Activated T-cell treated with anti-CD3 and anti-CD28 coated beads, Interleukin-2, amount 50 U/mL, for 24 hours (primary cell): ENCODE data around the gene C5.
"Not testable (repeated sequence)": the region's sequence is repeated elsewhere in the genome, so short reads cannot be mapped to it uniquely, and the experiment has no call there.

Source experiments
- DNase-seq: peaks from one replicate; pipeline ENCODE4 v3.0.0-alpha.2; 2020
- H3K27ac Mint-ChIP-seq: 2 replicates; pipeline ENCODE4 v1.8.0; 2020; ENCODE audit warnings: mild to moderate bottlenecking, mixed read lengths
- H3K27me3 Mint-ChIP-seq: 2 replicates; pipeline ENCODE4 v1.8.0; 2020; ENCODE audit warnings: mixed read lengths
- H3K36me3 Mint-ChIP-seq: 2 replicates; pipeline ENCODE4 v1.8.0; 2020; ENCODE audit warnings: low read depth, mixed read lengths
- H3K4me1 Mint-ChIP-seq: 2 replicates; pipeline ENCODE4 v1.8.0; 2020; ENCODE audit warnings: low read depth, mixed read lengths
- H3K4me3 Mint-ChIP-seq: 2 replicates; pipeline ENCODE4 v1.8.0; 2020; ENCODE audit warnings: mild to moderate bottlenecking, moderate library complexity, mixed read lengths
- H3K9me3 Mint-ChIP-seq: 2 replicates; pipeline ENCODE4 v1.8.0; 2020; ENCODE audit warnings: mixed read lengths

The C5 gene

GRCh38 chr9:121050128-121050988 lies at the start of gene C5:
Gene C5 (minus strand): TSS chr9:121050275. CDS start chr9:121050246, 29 bp downstream.
- DNase-seq = no peak
- Mint-ChIP-seq H3K36me3 (no peaks in the 10 kb centered on the region), H3K4me1 (no peaks in the 10 kb centered on the region), H3K27ac (no peak within 1 kb of the TSS), H3K27me3 (no peaks in the 10 kb centered on the region), H3K9me3 (no peaks in the 10 kb centered on the region), H3K4me3 (no peak within 1 kb of the TSS)

- H3K4me1 Mint-ChIP-seq = no peaks in the 10 kb centered on the region
- H3K27ac Mint-ChIP-seq = no peak overlapping the region
- peaks cover 9% of the 10 kb centered on the region for H3K9me3 Mint-ChIP-seq
- H3K4me3 Mint-ChIP-seq = no peak overlapping the region
- DNase-seq = no peak
- peaks cover 93% of the 10 kb centered on the region for H3K36me3 Mint-ChIP-seq
- no peaks in the 10 kb centered on the region for H3K27me3 Mint-ChIP-seq
Measured at GRCh38 chr9:121098567-121099198, 48.6 kb upstream of the C5 start.

- no peak for DNase-seq
- H3K4me3 Mint-ChIP-seq = no peak overlapping the region
- H3K4me1 Mint-ChIP-seq = peaks cover under 1% of the 10 kb centered on the region
- no peak overlapping the region for H3K27ac Mint-ChIP-seq
- no peaks in the 10 kb centered on the region for H3K27me3 Mint-ChIP-seq
- no peaks in the 10 kb centered on the region for H3K9me3 Mint-ChIP-seq
- H3K36me3 Mint-ChIP-seq = peaks cover 87% of the 10 kb centered on the region
Measured at GRCh38 chr9:121095057-121095456, 45.0 kb upstream of the C5 start.

- not testable (repeated sequence) for DNase-seq, H3K27me3 Mint-ChIP-seq, H3K9me3 Mint-ChIP-seq, H3K27ac Mint-ChIP-seq, H3K4me3 Mint-ChIP-seq
- Mint-ChIP-seq H3K36me3 (peaks cover 85% of the 10 kb centered on the region), H3K4me1 (peaks cover 13% of the 10 kb centered on the region)
Measured at GRCh38 chr9:121090743-121091142, 40.7 kb upstream of the C5 start.

- Mint-ChIP-seq H3K27ac (peak overlapping the region; percentile 10), H3K4me1 (peaks cover 16% of the 10 kb centered on the region), H3K4me3 (no peak overlapping the region), H3K27me3 (no peaks in the 10 kb centered on the region), H3K36me3 (peaks cover 80% of the 10 kb centered on the region), H3K9me3 (no peaks in the 10 kb centered on the region)
- no peak for DNase-seq
Measured at GRCh38 chr9:121088576-121088975, 38.5 kb upstream of the C5 start.

- Mint-ChIP-seq H3K4me1 (peaks cover 16% of the 10 kb centered on the region), H3K36me3 (peaks cover 80% of the 10 kb centered on the region), H3K27ac (no peak overlapping the region), H3K27me3 (no peaks in the 10 kb centered on the region), H3K9me3 (no peaks in the 10 kb centered on the region), H3K4me3 (no peak overlapping the region)
- no peak for DNase-seq
Measured at GRCh38 chr9:121085661-121086060, 35.6 kb upstream of the C5 start.

GRCh38 chr9:121082075-121082474 lies 32.0 kb upstream of the C5 start:
- peaks cover 17% of the 10 kb centered on the region for H3K4me1 Mint-ChIP-seq
- no peak for DNase-seq
- no peak overlapping the region for H3K4me3 Mint-ChIP-seq
- peaks cover 74% of the 10 kb centered on the region for H3K36me3 Mint-ChIP-seq
- H3K9me3 Mint-ChIP-seq = no peaks in the 10 kb centered on the region
- no peak overlapping the region for H3K27ac Mint-ChIP-seq
- H3K27me3 Mint-ChIP-seq = no peaks in the 10 kb centered on the region

- Mint-ChIP-seq H3K4me1 (peaks cover 56% of the 10 kb centered on the region), H3K27me3 (no peaks in the 10 kb centered on the region), H3K4me3 (peak overlapping the region; percentile 97), H3K27ac (peak overlapping the region; percentile 97), H3K36me3 (peaks cover 41% of the 10 kb centered on the region), H3K9me3 (no peaks in the 10 kb centered on the region)
- DNase-seq = no peak
Measured at GRCh38 chr9:121075251-121076036, 25.4 kb upstream of the C5 start.

- Mint-ChIP-seq H3K4me3 (peak within 1 kb of the TSS; percentile 97), H3K9me3 (no peaks in the 10 kb centered on the region), H3K4me1 (peaks cover 54% of the 10 kb centered on the region), H3K27ac (peak within 1 kb of the TSS; percentile 97), H3K27me3 (no peaks in the 10 kb centered on the region), H3K36me3 (peaks cover 33% of the 10 kb centered on the region)
- peak; percentile 93 for DNase-seq
Measured at GRCh38 chr9:121074370-121075250, 24.5 kb upstream of the C5 start, which contains the start of gene CNTRL. Gene CNTRL (plus strand): TSS chr9:121074955. CDS start chr9:121088327, 13,372 bp downstream.

- no peaks in the 10 kb centered on the region for H3K27me3 Mint-ChIP-seq
- peaks cover 29% of the 10 kb centered on the region for H3K36me3 Mint-ChIP-seq
- no peak for DNase-seq
- H3K4me3 Mint-ChIP-seq = peak overlapping the region; percentile 97
- H3K4me1 Mint-ChIP-seq = peaks cover 60% of the 10 kb centered on the region
- peaks cover 7% of the 10 kb centered on the region for H3K9me3 Mint-ChIP-seq
- H3K27ac Mint-ChIP-seq = peak overlapping the region; percentile 1
Measured at GRCh38 chr9:121073038-121073437, 23.0 kb upstream of the C5 start.

GRCh38 chr9:121071756-121072421 lies 21.8 kb upstream of the C5 start:
- Mint-ChIP-seq H3K36me3 (peaks cover 31% of the 10 kb centered on the region), H3K27ac (peak overlapping the region; percentile 90), H3K4me1 (peaks cover 63% of the 10 kb centered on the region), H3K4me3 (peak overlapping the region; percentile 79), H3K27me3 (no peaks in the 10 kb centered on the region), H3K9me3 (peaks cover 12% of the 10 kb centered on the region)
- peak; percentile 41 for DNase-seq

GRCh38 chr9:121071370-121071755 lies 21.3 kb upstream of the C5 start:
- H3K36me3 Mint-ChIP-seq = peaks cover 30% of the 10 kb centered on the region
- H3K4me3 Mint-ChIP-seq = peak overlapping the region; percentile 79
- no peak for DNase-seq
- H3K27ac Mint-ChIP-seq = peak overlapping the region; percentile 90
- peaks cover 12% of the 10 kb centered on the region for H3K9me3 Mint-ChIP-seq
- no peaks in the 10 kb centered on the region for H3K27me3 Mint-ChIP-seq
- peaks cover 58% of the 10 kb centered on the region for H3K4me1 Mint-ChIP-seq

GRCh38 chr9:121069396-121069795 lies 19.3 kb upstream of the C5 start:
- peaks cover 18% of the 10 kb centered on the region for H3K36me3 Mint-ChIP-seq
- no peaks in the 10 kb centered on the region for H3K27me3 Mint-ChIP-seq
- no peak for DNase-seq
- no peak overlapping the region for H3K27ac Mint-ChIP-seq
- no peak overlapping the region for H3K4me3 Mint-ChIP-seq
- peaks cover 12% of the 10 kb centered on the region for H3K9me3 Mint-ChIP-seq
- peaks cover 46% of the 10 kb centered on the region for H3K4me1 Mint-ChIP-seq
